Ramos (cell line): Measurements from ENCODE around the gene RAX2.
"Not testable (repeated sequence)": the region's sequence is repeated elsewhere in the genome, so short reads cannot be mapped to it uniquely, and the experiment has no call there.

Source experiments
- in situ Hi-C: fragments of 300-500 bp; cut with MboI; formaldehyde crosslinking; loops from one replicate; pipeline ENCODE4 v1.14.3; 2022; ENCODE audit warnings: low sequenced_read_pairs; ENCODE audit not compliant: unreplicated experiment

RAX2 gene

DNA sequence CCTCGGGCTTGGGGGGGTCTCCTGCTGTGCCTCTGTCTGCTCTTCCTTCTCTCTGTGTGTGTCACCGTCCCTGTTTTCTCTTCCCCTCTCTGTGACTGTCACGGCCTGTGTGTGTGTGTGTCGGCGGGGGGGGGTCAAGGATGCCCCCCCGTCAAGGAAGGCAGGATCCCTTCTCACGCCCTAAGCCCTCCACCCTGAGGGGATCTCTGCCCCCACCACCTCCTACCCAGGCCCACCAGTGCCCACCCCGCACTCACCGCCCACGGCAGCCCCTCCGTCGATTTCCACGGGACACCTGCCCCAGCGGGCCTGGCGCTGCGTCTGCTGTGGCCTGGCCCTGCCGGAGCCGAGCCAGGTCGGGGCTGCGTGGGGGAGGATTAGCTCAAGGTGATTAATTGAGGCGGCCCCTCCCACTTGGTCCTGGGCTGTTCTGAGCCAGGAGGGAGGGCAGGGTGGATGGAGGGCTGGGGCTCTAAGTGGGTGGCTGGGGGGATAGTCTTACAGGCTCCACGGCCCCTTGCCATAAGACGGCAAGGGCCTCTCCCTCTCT lies at the start of gene RAX2:
TSS of gene RAX2 (minus strand) at position 323 of the 550 bp plus-strand sequence. CDS start 486 bp downstream, outside the sequence.
- in situ Hi-C loops = no loop called here

DNA sequence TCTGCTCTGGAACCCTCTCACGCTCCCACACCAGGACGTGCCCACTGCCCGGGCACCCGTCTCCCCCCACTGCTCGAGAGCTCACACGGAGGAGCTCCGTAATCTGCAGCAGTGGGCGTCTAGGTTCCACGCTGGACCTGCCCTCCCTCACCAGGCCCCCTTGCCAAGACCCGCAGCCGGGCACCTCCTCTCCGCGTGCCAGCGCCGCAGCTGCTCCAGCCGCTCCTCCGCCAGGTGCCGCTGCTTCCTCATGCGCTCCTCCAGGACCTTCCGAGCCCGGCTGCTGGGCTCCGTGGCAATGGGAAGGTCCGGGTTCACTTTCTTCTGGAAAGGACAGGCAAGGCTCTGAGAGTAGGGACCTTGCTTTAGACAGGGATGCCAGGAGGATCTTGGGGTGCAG lies 49.1 kb upstream of the RAX2 start:
- in situ Hi-C loops = no loop called here

DNA sequence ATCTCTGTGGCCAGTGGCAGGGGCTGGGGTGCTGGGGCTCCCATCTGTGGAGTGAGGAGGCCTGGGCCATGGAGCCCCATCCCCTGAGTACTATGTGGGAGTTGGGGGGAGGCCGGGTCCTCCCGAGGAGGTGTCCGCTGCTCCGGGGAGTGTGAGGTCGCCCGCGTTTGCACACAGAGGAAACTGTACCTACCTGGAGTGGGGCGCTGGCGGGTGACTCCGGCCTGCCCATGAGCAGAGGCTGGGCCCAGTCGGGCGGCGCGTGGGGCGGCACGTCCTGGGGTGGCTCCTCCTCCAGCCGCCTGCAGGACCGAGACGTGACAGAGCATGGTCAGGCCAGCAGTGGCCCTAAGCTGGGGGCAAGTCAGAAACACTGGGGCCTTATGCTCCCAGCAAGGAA lies 48.0 kb upstream of the RAX2 start:
- in situ Hi-C loops = no loop called here

DNA sequence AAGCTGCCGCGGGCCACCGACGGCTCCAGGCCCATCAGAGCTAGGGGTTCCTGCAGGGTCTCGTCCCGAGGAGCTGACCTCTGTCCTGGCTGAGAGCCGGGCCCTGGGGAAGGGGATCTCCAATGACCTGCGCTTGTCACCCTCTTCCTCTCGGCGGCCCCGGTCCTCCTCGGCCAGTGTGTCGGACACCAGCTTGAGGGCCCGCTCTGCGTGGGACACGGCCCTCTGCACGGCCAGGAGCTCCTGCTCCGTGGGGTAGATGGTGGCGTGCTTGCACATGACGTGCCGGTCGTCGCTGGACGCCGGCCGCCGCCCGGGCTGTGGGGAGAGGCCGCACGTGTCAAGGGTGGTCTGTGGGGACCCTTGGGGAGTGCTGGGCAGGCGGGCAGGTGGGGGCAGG lies 46.9 kb upstream of the RAX2 start:
- in situ Hi-C loops = no loop called here

DNA sequence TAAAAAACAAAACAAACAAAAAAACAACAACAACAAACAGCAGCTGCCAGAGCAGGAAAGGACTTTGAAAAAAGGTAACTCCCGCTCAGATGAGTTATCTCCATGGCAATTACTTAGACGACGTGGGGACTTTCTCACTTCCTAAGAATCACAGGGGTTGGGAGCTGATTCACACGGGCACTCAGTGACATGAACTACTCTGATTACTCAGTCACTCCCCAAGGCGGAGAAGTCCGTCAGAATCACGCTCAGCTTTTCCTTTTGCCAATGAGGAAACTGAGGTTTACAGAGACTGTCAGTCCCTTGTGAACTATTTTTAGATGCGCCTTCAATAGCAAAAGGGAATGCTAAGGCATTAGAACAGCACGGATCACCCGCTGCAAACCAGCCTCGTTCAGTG lies 46.4 kb upstream of the RAX2 start:
- in situ Hi-C loops = no loop called here

DNA sequence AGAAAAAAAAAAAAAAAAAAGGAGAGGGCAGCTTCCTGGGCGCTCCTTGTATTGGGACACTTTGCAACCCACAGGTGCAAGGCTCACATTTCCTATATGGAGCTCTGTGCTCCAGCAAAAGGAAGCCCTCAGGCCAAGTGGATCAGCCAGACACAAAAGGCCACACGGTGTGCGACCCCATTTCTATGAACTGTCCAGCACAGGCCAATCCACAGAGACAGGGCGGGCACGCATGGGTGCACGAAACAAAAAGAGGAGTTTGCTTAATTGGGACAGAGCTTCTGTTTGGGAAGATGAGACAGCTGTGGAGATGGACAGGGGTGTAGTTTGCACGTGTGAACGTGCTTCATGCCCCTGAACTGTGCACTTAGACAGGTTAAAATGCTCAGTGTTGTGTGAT lies 45.7 kb upstream of the RAX2 start:
- in situ Hi-C loops = no loop called here

DNA sequence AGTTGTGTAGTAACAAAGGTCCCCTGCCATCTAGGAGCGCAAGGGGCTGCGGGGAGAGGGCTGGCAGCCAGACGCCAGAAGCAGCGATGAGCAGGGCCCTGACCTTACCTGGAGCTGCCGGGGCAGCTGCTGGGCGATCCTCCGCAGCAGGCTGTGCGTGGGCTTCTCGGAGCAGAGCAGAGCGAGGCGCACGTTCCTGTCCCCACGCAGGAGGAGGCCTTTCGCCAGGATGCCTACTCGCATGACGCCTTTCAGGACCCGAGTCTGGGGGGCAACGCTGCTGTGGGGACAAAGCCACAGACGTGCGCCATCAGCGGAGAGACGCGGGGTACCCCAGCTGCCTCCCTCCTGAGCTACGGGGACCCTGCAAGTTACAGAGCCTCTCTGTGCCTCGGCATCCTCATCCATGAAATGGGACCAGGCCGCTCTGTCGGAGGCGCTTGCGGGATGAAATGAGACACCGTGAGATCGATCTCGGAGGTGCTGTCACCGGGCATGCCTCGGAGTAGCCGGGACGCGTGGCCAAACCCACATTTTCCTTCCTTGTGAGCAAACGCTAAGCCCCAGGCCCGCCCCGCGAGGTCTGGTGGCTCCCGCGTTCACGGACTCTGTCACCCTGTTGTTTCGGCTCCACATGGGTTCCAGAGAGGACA lies 44.7 kb upstream of the RAX2 start:
- in situ Hi-C loops = no loop called here

DNA sequence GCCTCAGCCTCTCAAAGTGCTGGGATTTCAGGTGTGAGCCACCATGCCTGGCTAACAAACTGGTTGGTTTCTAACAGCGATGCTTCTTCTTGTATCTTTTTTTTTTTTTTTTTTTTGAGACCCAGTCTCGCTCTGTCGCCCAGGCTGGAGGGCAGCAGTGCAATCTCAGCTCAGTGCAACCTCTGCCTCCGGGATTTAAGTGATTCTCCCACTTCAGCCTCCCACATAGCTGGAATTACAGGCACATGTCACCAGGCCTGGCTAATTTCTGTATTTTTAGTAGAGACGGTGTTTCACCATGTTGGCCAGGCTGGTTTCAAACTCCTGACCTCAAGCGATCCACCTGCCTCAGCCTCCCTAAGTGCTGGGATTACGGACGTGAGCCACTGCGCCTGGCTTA lies 44.1 kb upstream of the RAX2 start:
- in situ Hi-C loops = not testable (repeated sequence)

DNA sequence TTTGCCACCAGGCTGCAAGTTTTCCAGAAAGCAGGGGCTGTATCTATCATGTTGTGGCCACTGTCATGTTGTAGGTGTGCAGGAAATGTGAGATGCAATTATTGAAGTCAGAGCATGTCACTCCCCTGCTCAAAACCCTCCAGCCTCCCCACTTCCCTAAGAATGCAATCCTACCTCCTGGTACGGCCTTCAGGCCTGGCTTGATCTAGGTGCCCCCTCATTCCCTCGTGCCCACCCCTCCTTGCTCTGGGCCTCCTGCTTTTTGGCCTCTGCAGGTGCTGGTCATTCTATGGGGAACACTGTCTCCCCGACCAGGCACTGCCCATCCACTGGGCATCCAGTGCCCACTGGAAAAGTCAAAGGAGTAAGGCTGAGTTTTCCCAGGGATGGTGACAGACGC lies 42.6 kb upstream of the RAX2 start:
- in situ Hi-C loops = no loop called here

DNA sequence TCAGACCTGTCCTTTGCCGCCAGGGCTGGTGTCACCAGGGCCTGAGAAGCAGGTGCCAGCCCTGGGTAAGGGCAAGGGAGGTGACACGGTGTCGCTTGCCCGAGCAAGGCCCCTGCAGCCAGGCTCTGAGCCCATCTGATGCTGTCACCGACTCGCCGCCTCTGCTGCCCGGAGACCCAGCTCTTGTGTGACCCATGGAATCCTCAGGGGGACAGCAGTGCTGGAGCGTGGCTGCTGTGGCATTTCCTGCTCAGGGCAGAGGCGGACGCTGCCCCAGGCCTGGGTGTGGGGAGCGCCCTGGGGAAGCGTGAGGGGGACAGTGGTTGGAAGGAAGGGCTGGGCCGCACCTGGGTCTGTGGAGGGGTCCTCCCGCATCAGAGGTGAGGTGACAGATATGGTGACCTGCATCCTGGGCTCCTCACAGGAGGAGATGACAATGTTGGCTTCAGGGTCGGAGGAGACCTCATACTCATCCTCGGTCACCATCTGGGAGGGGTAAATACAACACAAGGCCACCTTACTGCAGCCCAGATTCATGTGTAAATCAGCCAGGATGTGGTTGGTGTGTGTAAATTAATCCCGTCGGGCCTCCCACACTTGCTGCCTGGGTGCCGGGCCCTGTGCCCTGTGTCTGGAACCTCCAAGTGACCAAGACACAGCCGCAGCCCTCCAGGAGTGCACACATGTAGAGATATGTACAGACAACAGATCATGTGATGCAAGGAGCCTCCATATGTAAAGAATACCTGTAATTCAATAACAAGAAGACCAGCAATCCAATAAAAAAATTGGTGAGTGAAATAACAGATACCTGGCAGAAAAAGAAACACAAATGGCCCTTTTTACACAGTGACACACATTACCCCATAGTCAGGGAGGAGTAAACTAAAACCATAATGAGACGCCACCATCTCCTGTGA lies 41.7 kb upstream of the RAX2 start:
- in situ Hi-C loops = no loop called here

DNA sequence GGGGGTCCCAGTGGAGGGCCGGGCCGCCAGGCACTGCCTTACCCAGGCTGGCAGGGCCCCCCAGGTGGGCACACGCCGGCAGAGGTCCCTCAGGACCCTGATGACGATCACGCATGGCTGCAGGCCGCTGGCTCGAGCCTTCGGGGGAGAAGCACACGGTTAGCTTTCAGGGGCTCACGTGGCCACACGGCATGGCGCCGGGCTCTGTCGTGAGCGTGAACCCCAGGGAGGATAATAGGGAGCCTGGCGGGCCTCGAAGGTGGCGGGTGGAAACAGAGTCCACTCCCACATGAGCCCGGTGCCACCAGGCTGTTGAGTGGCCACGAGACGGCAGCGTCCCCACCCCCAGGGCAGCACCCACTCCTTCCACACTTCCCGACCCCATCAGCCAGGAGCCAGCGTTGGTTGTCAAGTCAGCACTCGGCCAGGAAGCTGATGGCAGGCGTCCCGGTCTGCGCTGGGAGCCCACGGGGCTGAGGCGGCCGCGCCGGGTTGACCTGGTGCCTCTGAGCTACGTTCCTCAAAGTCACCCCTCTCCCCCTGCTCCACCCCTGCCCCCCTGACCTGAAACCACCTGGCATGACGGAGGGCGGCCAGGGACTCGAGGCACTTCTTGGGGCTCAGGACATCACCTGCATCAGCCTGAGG lies 38.8 kb upstream of the RAX2 start:
- in situ Hi-C loops = no loop called here

DNA sequence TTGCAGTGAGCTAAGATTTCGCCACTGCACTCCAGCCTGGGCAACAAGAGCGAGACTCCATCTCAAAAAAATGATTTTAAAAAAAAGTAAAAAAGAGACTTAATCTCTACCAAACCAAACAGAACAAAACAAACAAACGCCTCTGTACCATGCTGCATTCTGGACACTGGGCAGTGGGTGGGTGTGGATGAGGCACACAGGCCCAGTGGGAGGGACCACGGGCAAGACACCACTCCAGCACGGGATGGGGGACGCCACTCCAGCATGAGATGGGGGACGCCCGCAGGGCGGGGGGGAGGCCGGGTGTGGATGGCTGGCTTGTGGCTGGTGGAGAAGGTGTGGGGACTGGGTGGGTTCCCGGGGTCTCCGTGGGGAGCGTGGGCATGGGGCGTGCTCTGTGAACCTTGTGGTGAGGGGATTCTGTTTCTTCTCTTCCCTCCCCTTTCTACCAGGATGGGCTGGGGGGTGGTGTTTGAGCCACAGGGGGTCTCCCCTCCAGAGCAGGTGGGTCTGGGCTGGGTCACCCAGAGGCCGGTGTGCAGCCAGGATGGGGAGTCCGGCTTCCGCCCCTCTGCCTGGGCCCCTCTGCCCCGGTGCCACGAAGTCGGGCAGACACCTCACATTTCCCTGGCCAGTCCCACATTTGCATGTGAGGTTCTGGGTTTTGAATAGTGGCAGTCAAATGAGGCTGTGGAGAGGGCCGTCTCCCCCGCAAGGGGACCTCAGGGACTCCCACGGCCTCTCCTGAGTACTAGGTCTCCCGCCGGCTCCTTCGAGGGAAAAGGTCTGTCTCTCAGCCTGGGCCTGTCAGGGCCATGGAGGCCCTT lies 38.1 kb upstream of the RAX2 start:
- in situ Hi-C loops = no loop called here

DNA sequence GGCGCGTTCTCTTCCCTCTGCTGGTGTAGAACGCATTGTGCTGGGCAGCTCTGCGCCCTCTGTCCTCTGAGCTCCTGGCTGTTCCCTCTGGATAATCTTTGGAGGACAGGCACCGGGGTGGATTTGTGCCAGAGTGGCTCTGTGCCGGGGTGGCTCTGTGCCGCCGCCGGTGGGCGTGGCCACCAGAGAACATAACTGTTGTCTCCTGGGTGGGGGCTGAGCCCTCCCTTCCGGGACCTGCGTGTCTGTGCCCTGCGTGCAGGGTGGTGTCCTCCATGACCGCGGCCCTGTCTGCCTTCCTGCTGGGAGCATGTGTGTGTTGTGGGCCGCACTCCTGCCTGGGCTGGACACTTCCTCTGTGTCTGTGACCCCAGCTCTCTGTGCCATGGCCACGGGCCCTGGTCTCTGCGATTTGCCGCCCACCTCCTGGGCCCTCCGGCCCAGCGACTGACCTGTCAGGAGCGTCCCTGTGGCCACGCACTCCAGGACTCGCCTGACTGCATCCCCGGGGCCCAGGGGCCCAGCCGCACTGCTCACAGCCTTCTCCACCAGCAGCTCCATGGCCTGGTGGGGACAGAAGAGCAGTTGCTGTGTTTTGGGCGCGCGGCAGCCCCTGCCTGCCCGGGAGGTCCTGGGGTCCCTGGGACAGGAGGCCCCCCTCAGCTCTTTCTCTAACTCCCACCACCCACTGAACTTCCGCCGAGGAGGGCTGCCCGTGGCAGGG lies 36.6 kb upstream of the RAX2 start:
- in situ Hi-C loops = no loop called here

DNA sequence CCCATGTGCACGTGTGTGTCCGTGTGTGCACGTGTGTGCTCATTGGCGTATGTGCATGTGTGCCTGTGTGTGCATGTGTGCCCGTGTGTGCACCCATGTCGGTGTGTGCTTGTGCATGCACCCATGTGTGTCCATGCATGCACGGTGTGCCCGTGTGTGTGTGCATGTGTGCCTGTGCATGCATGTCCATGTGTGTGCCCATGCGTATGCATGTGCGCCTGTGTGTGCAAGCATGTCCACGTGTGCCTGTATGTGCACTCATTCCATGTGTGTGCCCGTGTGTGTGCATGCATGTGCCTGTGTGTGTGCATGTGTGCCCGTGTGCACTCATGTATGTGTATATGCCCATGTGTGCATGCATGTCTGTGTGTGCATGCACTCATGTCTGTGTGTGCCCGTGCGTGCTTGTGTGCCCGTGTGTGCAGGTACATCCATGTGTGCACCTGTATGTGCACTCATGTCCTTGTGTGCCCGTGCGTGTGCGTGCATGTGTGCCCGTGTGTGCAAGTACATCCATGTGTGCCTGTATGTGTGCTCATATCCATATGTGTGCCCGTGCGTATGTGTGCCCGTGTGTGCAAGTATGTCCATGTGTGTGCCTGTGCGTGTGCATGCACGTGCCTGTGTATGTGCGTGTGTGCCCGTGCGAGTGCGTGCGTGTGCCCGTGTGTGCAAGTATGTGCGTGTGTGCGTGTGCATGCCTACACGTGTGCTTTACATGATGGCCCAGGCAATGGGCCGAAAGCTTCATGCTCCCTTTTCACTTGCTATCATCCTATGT lies 35.7 kb upstream of the RAX2 start:
- in situ Hi-C loops = no loop called here

DNA sequence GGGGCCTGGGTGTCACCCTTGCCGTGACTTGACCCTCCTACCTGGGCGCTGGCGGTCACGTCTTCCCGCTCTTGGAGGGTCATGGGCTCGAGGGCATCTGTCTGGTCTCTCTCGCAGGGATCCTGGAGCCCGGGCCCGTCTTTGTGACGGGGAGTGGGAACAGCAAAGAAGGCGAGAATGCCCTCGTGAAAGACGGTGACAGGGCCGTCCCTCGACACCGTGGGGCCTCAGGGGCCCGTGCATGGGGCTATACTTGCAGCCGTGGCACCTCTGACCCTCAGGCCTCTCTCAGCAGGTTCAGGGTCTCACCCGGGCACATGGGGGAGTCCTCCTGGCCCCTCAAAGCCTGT lies 35.1 kb upstream of the RAX2 start:
- in situ Hi-C loops = no loop called here

DNA sequence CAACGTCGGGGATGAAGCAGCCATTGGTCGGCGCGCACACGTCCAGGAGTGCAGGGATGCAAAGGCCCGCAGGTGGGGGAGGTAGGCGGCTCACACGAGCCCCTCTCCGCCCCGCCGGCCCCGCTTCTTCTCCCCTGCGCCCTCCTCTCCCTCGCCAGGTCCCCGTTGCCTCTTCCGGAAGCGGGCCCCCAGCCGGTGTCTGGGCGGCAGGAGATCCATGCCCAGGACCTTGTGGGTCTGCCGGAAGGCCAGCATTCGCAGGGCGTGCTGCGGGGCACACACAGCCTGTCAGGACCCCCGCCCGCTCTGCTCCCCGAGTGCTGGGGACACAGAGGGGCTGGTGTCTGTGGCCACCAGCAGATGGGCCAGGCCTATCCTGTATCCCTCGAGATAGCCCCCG lies 33.8 kb upstream of the RAX2 start:
- in situ Hi-C loops = no loop called here

DNA sequence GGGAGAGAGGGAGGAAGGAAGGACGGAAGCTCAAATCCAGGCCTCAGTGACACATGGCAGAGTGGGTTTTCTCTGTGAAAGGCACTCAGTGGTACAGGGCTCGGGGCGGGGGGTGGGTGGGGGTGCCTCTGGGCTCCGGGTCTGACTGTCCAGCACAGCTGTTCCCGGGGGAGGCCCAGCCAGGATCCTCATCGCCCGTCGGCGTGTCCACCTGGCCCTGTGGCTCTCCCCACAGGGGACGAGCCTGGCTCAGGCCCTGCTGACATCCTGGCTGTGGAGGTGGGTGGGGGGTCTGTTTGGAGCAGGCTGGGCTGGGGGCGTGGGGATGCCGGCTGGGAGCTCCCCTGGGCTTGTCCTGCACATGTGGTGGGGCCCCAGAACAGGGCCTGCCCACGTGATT lies 32.4 kb upstream of the RAX2 start:
- in situ Hi-C loops = no loop called here

DNA sequence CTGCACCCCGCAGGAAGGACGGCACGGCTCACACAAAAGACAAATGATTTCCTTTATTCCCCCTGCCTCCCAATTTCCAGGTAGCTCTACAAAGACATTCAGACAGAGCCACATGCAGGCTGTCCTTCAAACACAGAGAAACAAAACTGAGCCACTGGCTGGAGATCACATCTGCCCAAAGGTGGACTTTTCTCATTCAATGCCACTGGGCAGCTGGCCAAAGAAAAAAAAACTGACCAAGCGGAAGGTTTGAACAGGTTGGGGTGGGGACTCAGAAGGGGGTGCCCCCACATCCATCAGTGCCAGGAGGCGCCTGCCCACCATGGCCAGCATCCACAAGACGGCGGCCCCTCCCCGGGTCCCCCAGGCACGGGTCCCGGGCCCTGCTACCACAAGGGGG lies 32.0 kb upstream of the RAX2 start:
- in situ Hi-C loops = no loop called here
